Measurements from ENCODE around the gene STX19.
A peak's percentile ranks its signal among the peaks of the same experiment; 100 is the strongest.
"Not testable (repeated sequence)": the region's sequence is repeated elsewhere in the genome, so short reads cannot be mapped to it uniquely, and the experiment has no call there.

STX19 gene

GRCh38 chr3:94028093-94028837, at the start of gene STX19:
Gene STX19, minus strand, starts transcription at chr3:94028597. Its CDS starts 13,328 bp downstream, at chr3:94015269.
- no peak for DNase-seq

- no peak for DNase-seq
These were observed 47.7 kb upstream of the STX19 start for GRCh38 chr3:94076055-94076454.

- no peak for DNase-seq
These were observed 43.4 kb upstream of the STX19 start for GRCh38 chr3:94071713-94072284.

DNA sequence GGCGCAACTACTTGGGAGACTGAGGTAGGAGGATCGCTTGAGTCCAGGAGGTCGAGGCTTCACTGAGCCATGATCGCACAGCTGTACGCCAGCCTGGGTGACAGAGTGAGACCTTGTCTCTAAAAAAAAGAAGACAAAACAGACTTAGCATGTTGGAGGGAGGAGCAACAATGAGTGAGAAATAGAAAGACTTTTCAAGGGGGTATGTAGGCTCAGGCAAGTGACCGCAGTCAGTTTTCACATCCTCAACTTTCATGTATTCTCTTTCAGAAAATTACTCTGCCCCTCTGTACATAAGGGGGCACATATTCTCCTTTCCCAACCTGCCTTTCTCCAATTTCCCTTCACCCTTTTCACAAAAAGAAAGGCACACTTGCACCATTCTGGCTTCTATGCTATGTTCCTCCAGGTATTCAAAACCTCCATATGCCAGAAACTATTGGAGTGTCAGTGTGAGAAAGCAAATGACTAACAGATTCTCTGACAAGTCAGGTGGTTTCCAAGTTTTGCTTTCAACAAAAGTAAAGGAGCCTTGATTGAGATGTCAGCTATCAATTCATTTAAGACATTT, 42.0 kb upstream of the STX19 start:
- no peak for DNase-seq

GRCh38 chr3:94069194-94069813, 40.9 kb upstream of the STX19 start:
- DNase-seq: peak in 1 of 2 experiments; percentile 53

DNA sequence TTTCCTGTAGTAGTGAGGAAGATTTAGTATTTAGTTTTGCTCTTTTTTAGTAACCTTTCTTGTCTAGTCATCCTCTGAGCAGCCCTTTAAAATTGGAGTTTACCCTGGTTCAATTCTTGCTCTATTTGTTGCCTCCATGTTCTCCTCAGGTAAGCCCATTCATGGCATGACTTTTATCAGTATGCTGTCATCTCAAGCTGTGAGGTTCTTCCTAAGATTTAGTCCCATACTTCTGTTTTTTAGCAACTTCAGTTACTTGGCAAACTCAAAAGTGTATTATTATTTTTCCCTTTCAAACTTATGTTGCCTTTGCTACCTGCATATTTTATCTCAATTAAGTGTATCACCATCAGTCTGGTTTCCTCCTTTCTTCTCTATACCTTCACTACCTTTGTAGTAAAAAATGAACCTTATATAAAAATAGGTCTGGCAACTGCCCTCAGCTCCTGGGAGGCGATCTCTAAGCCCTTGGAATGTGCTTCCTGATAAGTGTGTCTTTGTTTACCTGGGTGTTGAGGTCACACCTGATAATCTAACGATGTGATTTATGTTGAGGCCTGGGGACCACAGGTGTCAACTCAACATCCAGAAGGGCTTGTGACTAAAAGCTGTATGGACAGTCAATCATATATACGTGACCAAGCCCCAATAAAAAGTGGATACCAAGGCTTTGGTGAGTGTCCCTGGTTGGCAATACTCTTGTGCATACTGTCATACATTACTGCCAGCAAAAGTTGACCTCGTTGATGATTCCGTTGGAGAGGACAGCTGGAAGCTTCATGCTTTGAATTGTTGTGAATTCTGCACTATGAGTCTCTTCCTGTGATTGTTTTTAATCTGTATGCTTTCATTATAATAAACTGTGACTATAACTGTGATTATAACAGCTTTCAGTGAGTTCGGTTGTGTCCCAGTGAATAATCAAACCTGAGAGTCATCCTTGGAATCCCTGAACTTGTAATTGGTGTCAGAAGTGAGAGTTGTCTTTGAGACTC, 38.4 kb upstream of the STX19 start:
- DNase-seq: no peak

DNA sequence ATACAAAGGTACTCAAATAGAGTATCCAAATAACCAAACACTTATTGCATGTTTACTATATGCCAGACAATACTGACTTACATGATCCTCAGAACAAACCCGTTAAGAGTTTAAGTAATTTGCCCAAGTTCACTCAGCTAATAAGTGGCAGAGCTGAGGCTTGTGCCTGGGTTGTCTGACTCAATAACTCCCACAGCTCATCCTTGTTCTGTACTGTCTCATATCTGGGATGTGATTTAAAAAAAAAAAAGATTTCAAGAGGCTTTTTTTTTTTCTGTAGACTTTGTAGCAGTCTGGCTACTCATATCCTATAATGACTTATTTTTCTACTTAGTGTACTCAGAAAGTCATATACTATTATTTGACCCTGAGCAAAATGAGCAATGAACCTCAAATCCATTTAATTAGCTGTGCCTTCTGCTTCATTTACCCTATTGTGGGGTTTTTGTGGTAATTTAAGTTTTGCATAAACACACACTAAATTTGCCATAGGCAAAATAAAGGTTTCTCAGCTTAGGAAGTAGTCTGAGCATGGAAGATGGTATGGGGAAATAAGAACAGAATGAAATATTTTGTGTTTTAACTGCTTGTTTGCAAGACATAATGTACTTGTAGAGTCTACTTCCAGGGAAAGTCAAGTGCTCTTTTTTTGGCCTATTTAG, 37.6 kb upstream of the STX19 start:
- DNase-seq: no peak

- DNase-seq: no peak
These were observed 36.7 kb upstream of the STX19 start for GRCh38 chr3:94065122-94065521.

- no peak for DNase-seq
These were observed 36.0 kb upstream of the STX19 start for GRCh38 chr3:94064243-94064860.

DNA sequence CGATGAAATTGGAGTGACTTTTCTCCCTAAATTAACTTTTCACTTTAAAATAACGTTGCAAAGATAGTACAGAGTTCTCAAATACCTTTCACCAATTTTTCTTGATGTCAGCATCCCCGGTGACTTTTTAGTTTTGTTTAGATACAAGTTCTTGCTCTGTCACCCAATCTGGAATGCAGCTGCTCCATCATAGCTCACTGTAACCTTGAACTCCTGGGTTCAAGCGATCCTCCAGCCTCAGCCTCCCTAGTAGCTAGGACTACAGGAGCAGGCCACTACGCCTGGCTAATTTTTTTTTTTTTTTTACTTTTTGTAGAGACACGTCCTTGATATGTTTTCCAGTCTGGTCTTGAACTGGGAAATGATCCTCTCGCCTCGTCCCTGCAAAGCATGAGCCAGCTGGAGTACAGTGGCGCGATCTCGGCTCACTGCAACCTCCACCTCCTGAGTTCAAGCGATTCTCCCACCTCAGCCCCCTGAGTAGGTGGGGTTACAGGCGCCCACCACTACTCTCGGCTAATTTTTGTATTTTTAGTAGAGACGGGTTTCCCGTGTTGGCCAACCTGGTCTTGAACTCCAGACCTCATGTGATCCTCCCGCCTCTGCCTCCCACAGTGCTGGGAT, 35.2 kb upstream of the STX19 start:
- DNase-seq: no peak

DNA sequence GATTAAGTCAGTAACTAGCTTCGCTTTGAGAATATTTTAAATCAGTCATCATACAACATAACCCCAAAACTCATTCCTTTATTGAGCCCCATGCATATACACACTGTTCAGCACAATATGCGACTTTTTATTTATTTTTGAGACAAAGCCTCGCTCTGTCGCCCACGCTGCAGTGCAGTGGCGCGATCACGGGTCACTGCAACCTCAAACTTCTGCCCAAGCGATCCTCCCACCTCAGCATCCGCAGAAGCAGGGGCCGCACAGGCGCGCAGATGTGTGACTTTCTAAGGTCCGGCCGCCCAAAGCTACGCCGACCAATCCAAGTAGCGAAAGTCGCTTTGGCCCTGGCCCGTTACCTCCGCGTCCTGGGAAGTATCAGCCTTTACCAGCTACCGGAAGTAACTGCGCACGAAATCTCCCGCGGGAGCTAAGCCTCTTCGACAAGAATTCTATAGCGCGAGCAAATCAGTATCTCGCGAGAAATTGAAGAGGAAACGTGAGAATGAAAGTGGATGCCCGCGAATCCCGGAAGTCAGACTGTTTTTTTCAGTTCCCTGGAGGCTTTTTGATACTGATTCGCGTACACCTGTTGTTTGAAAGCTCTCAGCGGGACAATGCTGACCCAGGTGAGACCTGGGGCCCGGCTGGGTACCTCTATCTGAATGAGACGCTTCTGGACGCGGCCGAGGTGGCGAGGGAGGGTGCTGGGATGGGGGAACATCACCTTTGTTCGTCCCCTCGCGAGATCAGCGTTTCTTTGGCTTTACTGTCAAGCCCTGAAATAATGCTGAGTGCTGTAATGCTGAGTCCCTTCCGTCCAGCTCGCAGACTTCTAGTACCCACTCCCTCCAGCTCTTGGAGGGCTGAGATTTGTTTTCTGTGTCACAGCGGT, 34.4 kb upstream of the STX19 start, which contains the start of the genes DHFR2 and NSUN3:
Gene DHFR2 (minus strand): TSS at position 404 of the 892 bp plus-strand sequence. CDS start 1,405 bp downstream, outside the sequence.
Gene NSUN3 (plus strand): TSS at position 549 of the 892 bp plus-strand sequence. CDS start 66 bp downstream, at position 615.
- DNase-seq: peak; percentile 91 to 95

- DNase-seq: no peak
These were observed 32.9 kb upstream of the STX19 start for GRCh38 chr3:94061297-94061696.

DNA sequence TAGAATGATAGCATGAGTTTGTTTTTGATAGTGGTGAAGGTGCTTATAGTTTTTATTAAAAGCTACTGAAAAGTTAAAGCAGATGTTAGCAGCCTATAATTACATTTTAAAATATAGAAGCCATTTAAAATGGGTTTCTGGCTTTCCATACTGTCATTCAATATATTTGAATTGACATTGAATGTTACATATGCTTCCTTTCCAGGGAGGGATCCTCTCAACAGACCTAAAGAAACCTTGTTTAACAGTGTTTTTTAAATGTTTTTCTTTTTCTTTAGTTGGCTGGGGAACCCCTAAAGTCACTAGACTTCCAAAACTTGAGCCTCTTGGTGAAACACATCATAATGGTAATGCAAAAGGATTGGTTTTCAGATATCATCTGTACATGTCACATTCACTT, 22.1 kb upstream of the STX19 start:
- DNase-seq: no peak

GRCh38 chr3:94049267-94049666, 20.9 kb upstream of the STX19 start:
- DNase-seq: no peak

GRCh38 chr3:94046533-94046932, 18.1 kb upstream of the STX19 start:
- no peak for DNase-seq

DNA sequence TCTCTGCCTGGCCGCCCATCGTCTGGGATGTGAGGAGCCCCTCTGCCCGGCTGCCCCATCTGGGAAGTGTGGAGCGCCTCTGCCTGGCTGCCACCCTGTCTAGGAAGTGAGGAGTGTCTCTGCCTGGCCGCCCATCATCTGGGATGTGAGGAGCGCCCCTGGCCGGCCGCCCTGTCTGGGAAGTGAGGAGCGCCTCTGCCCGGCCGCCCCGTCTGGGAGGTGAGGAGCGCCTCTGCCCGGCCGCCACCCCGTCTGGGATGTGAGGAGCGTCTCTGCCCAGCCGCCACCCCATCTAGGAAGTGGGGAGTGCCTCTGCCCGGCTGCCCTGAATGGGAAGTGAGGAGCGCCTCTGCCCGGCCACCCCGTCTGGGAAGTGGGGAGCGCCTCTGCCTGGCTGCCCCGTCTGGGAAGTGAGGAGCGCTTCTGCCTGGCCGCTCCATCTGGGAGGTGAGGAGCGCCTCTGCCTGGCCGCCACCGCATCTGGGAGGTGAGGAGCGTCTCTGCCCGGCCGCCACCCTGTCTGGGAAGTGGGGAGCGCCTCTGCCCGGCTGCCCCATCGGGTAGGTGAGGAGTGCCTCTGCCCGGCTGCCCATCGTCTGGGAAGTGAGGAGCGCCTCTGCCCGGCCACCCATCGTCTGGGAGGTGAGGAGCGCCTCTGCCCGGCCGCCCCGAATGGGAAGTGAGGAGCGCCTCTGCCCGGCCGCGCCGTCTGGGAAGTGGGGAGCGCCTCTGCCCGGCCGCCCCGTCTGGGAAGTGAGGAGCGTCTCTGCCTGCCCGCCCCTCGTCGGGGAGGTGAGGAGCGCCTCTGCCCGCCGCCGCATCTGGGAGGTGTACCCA, 15.9 kb upstream of the STX19 start:
- not testable (repeated sequence) for DNase-seq

GRCh38 chr3:94043285-94043684, 14.9 kb upstream of the STX19 start:
- no peak for DNase-seq

DNA sequence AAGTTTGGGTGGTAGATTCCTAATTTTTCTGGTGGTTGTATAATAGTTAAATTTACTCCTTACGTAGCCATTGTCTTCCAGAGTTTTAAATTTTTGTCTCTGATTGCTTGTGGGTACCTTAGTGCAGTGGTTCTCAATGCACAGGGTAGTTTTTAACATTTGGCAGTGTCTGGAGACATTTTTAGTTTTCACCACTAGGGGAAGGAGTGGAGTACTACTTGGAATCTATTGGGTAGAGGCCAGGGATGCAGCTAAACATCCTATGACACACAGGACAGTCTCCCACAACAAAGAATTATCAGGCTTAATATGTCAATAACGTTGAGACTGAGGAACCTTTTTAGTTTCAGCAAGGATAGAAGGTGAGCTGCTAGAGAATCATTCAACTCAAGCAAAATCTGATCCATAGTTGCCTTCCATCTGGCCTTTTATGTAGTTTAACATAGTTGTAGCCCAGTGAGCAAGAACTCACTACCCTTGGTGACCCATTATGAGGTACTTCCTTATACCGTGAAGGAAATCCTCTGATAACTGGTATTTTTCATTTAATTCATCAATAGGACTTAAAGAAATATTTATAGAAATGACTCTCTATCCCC, 8.6 kb upstream of the STX19 start:
- peak; percentile 5 to 49 for DNase-seq

Measured in SW 1271 (cell line).